Small intestine (tissue), 16 donors: ENCODE data around the gene NANP. TPM values are rescaled to one million over a fixed set of nuclear protein-coding genes. Genes with fewer than 3 reads are reported as not detected.
"Not testable (repeated sequence)": the region's sequence is repeated elsewhere in the genome, so short reads cannot be mapped to it uniquely, and the experiment has no call there.

Experiments used
- DNase-seq, 2 donors: peaks; one replicate each; pipeline versions ENCODE4 v3.0.0 to v3.0.0-alpha.2; 2013
- FAIRE-seq: peaks from 2 replicates; lab custom pipeline; 2012; peaks lifted over from hg19 to GRCh38; lab: Jason Lieb, UNC
- H3K27ac ChIP-seq, 3 donors: one replicate each; pipeline ENCODE4 v1.5.1; 2013; ENCODE audit warnings: low read length in 2 of 3, mild to moderate bottlenecking in 2 of 3, control low read depth in 1 of 3, inconsistent platforms in 1 of 3, low read depth in 1 of 3, moderate library complexity in 1 of 3
- H3K27me3 ChIP-seq, 3 donors: one replicate each; pipeline ENCODE4 v1.6.1; 2013; ENCODE audit warnings: low read length in 3 of 3, inconsistent platforms in 1 of 3; ENCODE audit not compliant: control insufficient read depth in 3 of 3, insufficient read depth in 3 of 3
- H3K36me3 ChIP-seq, 3 donors: one replicate each; pipeline ENCODE4 v1.6.1; 2013; ENCODE audit warnings: low read length in 3 of 3, inconsistent platforms in 1 of 3, low read depth in 1 of 3, mild to moderate bottlenecking in 1 of 3, moderate library complexity in 1 of 3; ENCODE audit not compliant: control insufficient read depth in 3 of 3, insufficient read depth in 2 of 3
- H3K4me1 ChIP-seq, 3 donors: one replicate each; pipeline ENCODE4 v1.6.1; 2013; ENCODE audit warnings: low read length in 2 of 3, inconsistent platforms in 1 of 3, low read depth in 1 of 3, mild to moderate bottlenecking in 1 of 3, moderate library complexity in 1 of 3; ENCODE audit not compliant: control insufficient read depth in 3 of 3, insufficient read depth in 2 of 3
- H3K4me3 ChIP-seq, 3 donors: one replicate each; pipeline ENCODE4 v1.5.1; 2013; ENCODE audit warnings: low read length in 3 of 3, control low read depth in 1 of 3, inconsistent platforms in 1 of 3, low read depth in 1 of 3, mild to moderate bottlenecking in 1 of 3, moderate library complexity in 1 of 3
- H3K9me3 ChIP-seq, 2 donors: one replicate each; pipeline ENCODE4 v1.6.1; 2013; ENCODE audit warnings: low read depth in 1 of 2, low read length in 1 of 2; ENCODE audit not compliant: control insufficient read depth in 2 of 2, insufficient read depth in 1 of 2
- WGBS, 3 donors: extraction: QIAGEN DNeasy Blood & Tissue Kit; methylation state at CpG; one replicate each; pipeline ENCODE4 v1.1.7; 2013; 5-methylcytosine and 5-hydroxymethylcytosine counted together
- long read RNA-seq, 10 donors: transcript quantifications; one replicate each; lab custom pipeline, GENCODE V29; 2026
- polyA plus RNA-seq, 4 donors: library from polyadenylated mRNA; stranded (reverse) in 3 of 4; unstranded in 1 of 4; fragments of 200-250 nt in 3 of 4; fragments of 120-200 nt in 1 of 4; gene quantifications; one replicate each; pipeline versions ENCODE4 v1.2.1 to v1.2.3, GENCODE V29; 2013
- donor health status: healthy with polysubstance abuse.
- donor health status: control.
- donor health status: control.
- donor health status: Bipolar disorder and iron deficiency.
- donor health status: healthy.

The NANP gene, protein sequence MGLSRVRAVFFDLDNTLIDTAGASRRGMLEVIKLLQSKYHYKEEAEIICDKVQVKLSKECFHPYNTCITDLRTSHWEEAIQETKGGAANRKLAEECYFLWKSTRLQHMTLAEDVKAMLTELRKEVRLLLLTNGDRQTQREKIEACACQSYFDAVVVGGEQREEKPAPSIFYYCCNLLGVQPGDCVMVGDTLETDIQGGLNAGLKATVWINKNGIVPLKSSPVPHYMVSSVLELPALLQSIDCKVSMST
- 1 to 10 TPM; 1.6 to 5.1 (median 2.7) TPM for polyA plus RNA-seq
- long read RNA-seq, donor 1, transcript NANP-201 (2 exons, 3,964 nt) = major isoform, 8 of 8 reads
- long read RNA-seq, donor 1, partial matches to known transcripts = 0 of 8 reads
- long read RNA-seq, donor 1, other reads (novel, unspliced or antisense) = 0 of 8 reads
- long read RNA-seq, donor 2, partial matches to known transcripts = 0 of 2 reads
- long read RNA-seq, donor 2, other reads (novel, unspliced or antisense) = 0 of 2 reads
- long read RNA-seq, donor 3, partial matches to known transcripts = 0 of 2 reads
- long read RNA-seq, donor 3, other reads (novel, unspliced or antisense) = 0 of 2 reads
- long read RNA-seq, donor 4 = 0 reads
- long read RNA-seq, donor 5 = 0 reads
- long read RNA-seq, donor 6, partial matches to known transcripts = 0 of 1 reads
- long read RNA-seq, donor 6, other reads (novel, unspliced or antisense) = 0 of 1 reads
- long read RNA-seq, donor 7, partial matches to known transcripts = 0 of 2 reads
- long read RNA-seq, donor 7, other reads (novel, unspliced or antisense) = 0 of 2 reads
- long read RNA-seq, donor 8 = 0 reads
- long read RNA-seq, donor 9, partial matches to known transcripts = 0 of 1 reads
- long read RNA-seq, donor 9, other reads (novel, unspliced or antisense) = 0 of 1 reads
- long read RNA-seq, donor 10, transcript NANP-201 (2 exons, 3,964 nt) = major isoform, 5 of 5 reads
- long read RNA-seq, donor 10, partial matches to known transcripts = 0 of 5 reads
- long read RNA-seq, donor 10, other reads (novel, unspliced or antisense) = 0 of 5 reads

DNA sequence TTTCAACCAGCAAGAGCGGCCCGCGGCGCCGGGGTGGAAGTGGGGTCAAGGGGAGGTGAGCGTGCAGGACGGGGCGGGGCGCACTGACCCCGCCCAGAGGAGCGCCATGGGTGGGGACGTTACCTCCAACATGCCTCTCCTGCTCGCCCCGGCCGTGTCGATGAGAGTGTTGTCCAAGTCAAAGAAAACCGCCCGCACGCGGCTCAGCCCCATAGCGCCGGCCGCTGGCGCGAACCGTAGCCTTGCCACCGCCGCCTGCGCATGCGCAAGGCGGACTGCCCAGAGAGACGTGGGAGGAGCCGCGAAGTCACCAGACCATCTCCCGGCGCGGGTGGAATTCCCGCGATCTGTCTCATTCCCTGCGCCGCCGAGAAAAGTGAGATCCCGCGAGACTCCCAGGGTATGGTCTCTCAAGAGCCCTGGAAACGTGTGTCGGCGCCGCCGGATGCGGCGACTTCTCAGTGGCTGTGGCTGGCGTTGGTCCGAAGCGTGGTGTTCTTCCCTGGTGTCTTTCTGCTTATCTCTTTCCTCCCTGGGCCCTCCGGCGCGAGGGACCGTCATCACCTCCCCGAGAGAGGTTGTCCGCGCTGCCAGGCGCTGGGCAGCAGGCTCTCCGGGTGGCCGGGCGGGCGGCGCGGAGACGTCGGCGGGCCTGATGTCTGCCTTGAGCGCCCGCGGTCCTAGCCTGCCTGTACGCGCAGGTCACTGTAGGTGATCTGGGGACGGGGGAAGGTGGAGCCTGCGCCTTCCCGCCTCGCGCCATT is at the start of gene NANP:
TSS of gene NANP (minus strand) at position 279 of the 764 bp plus-strand sequence. CDS start at position 213, 66 bp downstream.
- peak within 1 kb of the TSS; percentile 83 to 97 (median 97) for H3K27ac ChIP-seq
- peaks cover 3 to 5% (median 4%) of the 10 kb centered on the region in 3 donors for H3K4me1 ChIP-seq
- no peaks in the 10 kb centered on the region for H3K27me3 ChIP-seq
- peak within 1 kb of the TSS; percentile 68 to 86 (median 72) for H3K4me3 ChIP-seq
- FAIRE-seq (no peak), DNase-seq (peak; percentile 98)
- 1% methylated on average over 73 to 81 of the region's 81 CpGs for WGBS, 3 donors
- peaks cover 0 to 2% (median 0%) of the 10 kb centered on the region in 3 donors for H3K36me3 ChIP-seq
- no peaks in the 10 kb centered on the region for H3K9me3 ChIP-seq

DNA sequence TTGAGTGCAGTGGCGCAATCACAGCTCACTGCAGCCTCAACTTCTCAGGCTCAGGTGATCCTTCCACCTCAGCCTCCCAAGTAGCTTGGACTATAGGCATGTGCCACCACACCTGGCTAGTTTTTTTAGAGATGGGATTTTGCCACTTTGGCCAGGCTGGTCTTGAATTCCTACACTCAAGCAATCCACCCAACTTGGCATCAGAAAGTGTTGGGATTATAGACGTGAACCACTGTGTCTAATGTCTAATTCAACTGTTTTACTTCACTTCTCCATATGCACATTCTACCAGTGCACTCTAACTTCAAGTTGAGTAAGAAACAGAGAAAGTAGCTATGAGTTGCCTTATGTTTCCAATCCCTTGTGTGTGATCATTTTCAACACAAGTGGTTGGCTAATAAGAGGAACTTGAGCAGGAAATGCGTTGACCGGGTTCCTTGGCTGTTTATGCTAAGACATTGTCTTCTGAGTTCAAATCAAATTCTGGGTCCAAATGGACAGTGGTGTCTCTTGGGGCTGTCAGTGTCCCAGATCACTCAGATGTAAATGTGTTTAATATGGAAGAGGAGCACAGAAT is 48.9 kb upstream of the NANP start:
- Histone ChIP-seq H3K27me3 (no peaks in the 10 kb centered on the region), H3K36me3 (peaks cover 4 to 21% (median 11%) of the 10 kb centered on the region in 3 donors), H3K4me3 (no peak overlapping the region), H3K4me1 (no peaks in the 10 kb centered on the region), H3K27ac (no peak overlapping the region), H3K9me3 (no peaks in the 10 kb centered on the region)
- no peak for FAIRE-seq
- WGBS, 3 donors = 89 to 98% (median 91%) methylated on average over 4 of the region's 4 CpGs
- DNase-seq = no peak

DNA sequence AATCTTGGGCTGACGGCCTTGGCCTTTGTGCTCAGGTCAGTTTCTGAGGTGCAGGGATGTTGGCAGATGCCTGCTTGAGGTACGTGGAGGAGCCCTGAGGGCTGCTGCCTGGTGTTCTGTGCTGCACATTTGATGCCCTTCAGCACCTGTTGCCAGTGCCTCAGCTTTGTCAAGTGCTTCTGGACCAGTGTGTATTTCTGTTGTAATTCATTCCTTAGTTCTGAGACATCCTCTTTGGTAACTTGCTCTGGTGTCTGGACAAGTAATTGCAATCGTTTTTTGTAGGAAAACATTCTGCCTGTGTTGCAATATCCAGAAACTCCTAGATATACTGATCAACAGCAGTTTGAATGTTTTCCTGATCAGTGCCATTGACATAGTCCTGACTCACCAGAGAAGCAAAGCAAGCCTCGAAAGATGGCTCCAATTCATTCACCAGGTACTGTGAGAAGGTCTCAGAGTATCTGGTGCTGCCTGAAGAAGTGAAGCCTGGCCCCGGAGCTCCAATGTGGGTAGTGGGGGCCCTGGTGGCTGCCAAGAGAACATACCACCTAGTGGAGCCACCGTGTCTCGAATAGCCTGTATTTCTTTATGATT is 46.1 kb upstream of the NANP start:
- H3K36me3 ChIP-seq = peaks cover 2 to 5% (median 4%) of the 10 kb centered on the region in 3 donors
- 82 to 84% (median 82%) methylated on average over 7 of the region's 7 CpGs for WGBS, 3 donors
- DNase-seq = no peak
- H3K27me3 ChIP-seq = no peaks in the 10 kb centered on the region
- no peak overlapping the region for H3K27ac ChIP-seq
- no peaks in the 10 kb centered on the region for H3K9me3 ChIP-seq
- no peak overlapping the region for H3K4me3 ChIP-seq
- H3K4me1 ChIP-seq = no peaks in the 10 kb centered on the region
- FAIRE-seq = no peak

DNA sequence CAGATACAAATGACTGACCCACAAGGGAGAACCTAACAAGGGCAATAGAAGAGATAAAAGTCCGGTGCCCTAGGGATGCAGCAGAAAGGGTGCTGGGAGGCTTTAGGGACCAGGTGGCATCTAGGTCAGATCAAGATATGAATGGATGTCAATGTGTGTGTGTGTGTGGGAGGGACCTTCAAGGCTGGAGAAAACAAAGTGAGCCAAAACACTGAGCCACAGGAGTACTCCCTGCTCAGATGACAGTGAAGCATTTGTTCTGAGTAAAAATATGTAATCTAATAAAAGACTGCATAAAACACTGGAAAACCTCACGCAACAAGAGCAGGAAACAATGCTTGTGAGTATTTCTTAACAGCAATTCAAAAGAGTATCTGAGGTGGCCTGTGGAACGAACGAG is 44.6 kb upstream of the NANP start:
- H3K27ac ChIP-seq = no peak overlapping the region
- WGBS, 3 donors = 82 to 90% (median 85%) methylated on average over 4 of the region's 4 CpGs
- H3K27me3 ChIP-seq = no peaks in the 10 kb centered on the region
- no peaks in the 10 kb centered on the region for H3K4me1 ChIP-seq
- FAIRE-seq (no peak), DNase-seq (no peak)
- no peaks in the 10 kb centered on the region for H3K9me3 ChIP-seq
- H3K4me3 ChIP-seq = no peak overlapping the region
- peaks cover 0 to 2% (median 0%) of the 10 kb centered on the region in 3 donors for H3K36me3 ChIP-seq

DNA sequence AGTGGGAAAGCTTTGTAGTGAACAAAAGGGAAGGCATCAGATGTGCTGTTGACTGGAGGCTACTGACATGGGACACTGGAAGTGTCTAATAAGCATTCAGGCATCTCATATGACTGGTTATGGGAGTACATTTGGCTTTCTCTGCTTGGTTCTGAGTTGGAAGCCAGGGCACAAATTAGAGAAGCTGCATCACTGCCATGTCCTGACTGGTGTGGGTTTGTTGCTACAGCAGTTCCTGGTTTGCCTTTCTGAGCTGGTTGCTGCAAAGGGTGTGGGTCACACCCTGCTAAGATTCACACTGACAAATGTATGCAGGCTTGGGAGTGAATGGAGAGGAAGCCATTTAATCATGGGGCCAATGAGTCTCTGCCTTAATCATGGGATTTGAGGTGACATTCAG is 36.2 kb upstream of the NANP start:
- no peaks in the 10 kb centered on the region for H3K4me1 ChIP-seq
- DNase-seq = no peak
- H3K9me3 ChIP-seq = no peaks in the 10 kb centered on the region
- no peaks in the 10 kb centered on the region for H3K36me3 ChIP-seq
- FAIRE-seq = no peak
- no peak overlapping the region for H3K4me3 ChIP-seq
- H3K27me3 ChIP-seq = no peaks in the 10 kb centered on the region
- H3K27ac ChIP-seq = no peak overlapping the region

DNA sequence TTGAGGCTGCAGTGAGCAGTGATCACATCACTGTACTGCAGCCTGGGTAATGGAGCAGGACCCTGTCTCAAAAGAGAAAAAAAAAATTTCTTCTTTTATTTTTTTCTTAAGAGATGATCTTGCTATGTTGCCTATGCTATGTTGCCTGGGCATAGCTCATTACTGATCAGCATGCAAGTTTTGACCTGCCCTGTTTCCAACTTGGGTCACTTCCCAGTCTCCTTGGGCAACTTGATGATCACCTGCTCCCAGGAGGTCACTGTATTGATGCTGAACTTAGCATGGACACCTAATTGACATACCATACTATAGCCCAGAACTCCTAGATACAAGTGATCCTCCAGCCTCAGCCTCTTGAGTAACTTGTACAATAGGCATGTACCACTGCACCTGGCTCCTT is 30.7 kb upstream of the NANP start:
- no peaks in the 10 kb centered on the region for H3K27me3 ChIP-seq
- DNase-seq (no peak), FAIRE-seq (no peak)
- no peaks in the 10 kb centered on the region for H3K9me3 ChIP-seq
- no peak overlapping the region for H3K27ac ChIP-seq
- peaks cover 0 to 2% (median 0%) of the 10 kb centered on the region in 3 donors for H3K36me3 ChIP-seq
- H3K4me1 ChIP-seq = no peaks in the 10 kb centered on the region
- H3K4me3 ChIP-seq = no peak overlapping the region

DNA sequence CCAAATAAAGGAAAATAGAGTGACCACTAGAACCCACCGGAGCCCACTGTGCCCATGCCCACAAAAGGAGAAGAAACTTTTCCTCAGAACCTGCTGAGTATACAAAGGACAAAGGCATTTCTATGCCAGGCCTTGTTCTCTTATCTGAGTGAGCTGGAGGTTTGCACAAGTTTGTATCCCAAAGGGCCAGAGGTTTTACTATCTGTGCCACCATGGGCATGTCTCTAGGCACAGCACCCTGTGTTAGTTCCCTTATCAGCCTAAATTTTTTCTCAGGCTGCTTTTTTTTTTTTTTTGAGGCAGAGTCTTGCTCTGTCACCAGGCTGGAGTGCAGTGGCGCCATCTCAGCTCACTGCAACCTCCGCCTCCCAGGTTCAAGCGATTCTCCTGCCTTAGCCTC is 29.1 kb upstream of the NANP start:
- not testable (repeated sequence) for H3K9me3 ChIP-seq, H3K27me3 ChIP-seq, H3K4me3 ChIP-seq, H3K4me1 ChIP-seq, DNase-seq, H3K36me3 ChIP-seq, H3K27ac ChIP-seq, FAIRE-seq
- WGBS, 3 donors = 91 to 99% (median 98%) methylated on average over 4 of the region's 4 CpGs
